ENCODE measurements around the gene LONP1.
A peak's percentile ranks its signal among the peaks of the same experiment; 100 is the strongest.
"Not testable (repeated sequence)": the region's sequence is repeated elsewhere in the genome, so short reads cannot be mapped to it uniquely, and the experiment has no call there.

LONP1 gene

GRCh38 chr19:5693195-5694166 lies 26.5 kb downstream of the LONP1 start:
- DNase-seq (ENCODE audit: low spot score), result no peak

- no peak for DNase-seq (ENCODE audit: low spot score)
These were observed 27.2 kb downstream of the LONP1 start for GRCh38 chr19:5692723-5693194.

GRCh38 chr19:5691822-5692722 lies 27.9 kb downstream of the LONP1 start:
- DNase-seq (ENCODE audit: low spot score), result peak; percentile 48

GRCh38 chr19:5690955-5691821 lies 28.8 kb downstream of the LONP1 start:
- DNase-seq (ENCODE audit: low spot score), result peak; percentile 64

GRCh38 chr19:5690125-5690954 lies 29.6 kb downstream of the LONP1 start, which contains the start of gene RPL36:
TSS of gene RPL36 (plus strand) at chr19:5690295. CDS start at chr19:5690508, 213 bp downstream.
- peak; percentile 98 for DNase-seq (ENCODE audit: low spot score)

GRCh38 chr19:5688262-5688881 lies 31.6 kb downstream of the LONP1 start:
- not testable (repeated sequence) for DNase-seq (ENCODE audit: low spot score)

GRCh38 chr19:5687360-5688198 lies 32.4 kb downstream of the LONP1 start:
- no peak for DNase-seq (ENCODE audit: low spot score)

- DNase-seq (ENCODE audit: low spot score), result peak; percentile 98
These were observed 33.1 kb downstream of the LONP1 start for GRCh38 chr19:5686647-5687359.

- DNase-seq (ENCODE audit: low spot score), result no peak
These were observed 33.7 kb downstream of the LONP1 start for GRCh38 chr19:5686326-5686646.

GRCh38 chr19:5684694-5685430 lies 35.1 kb downstream of the LONP1 start:
- DNase-seq (ENCODE audit: low spot score), result no peak

GRCh38 chr19:5683177-5683886 lies 36.6 kb downstream of the LONP1 start:
- no peak for DNase-seq (ENCODE audit: low spot score)

- DNase-seq (ENCODE audit: low spot score), result no peak
These were observed 37.9 kb downstream of the LONP1 start for GRCh38 chr19:5682107-5682482.

- DNase-seq (ENCODE audit: low spot score), result no peak
These were observed 38.4 kb downstream of the LONP1 start for GRCh38 chr19:5681391-5682106.

GRCh38 chr19:5680437-5681368 lies 39.2 kb downstream of the LONP1 start, which contains the start of the genes HSD11B1L and MICOS13:
TSS of gene HSD11B1L (plus strand) at chr19:5681027. CDS start at chr19:5684833, 3,806 bp downstream.
TSS of gene MICOS13 (minus strand) at chr19:5680516. CDS start at chr19:5680486, 30 bp downstream.
- DNase-seq (ENCODE audit: low spot score), result peak; percentile 97

GRCh38 chr19:5680084-5680436 lies 39.9 kb downstream of the LONP1 start:
- DNase-seq (ENCODE audit: low spot score), result peak; percentile 64
